Calu3 (cell line): ENCODE data around the gene DUSP16. TPM values are rescaled to one million over a fixed set of nuclear protein-coding genes. Genes with fewer than 3 reads are reported as not detected.
"Not testable (repeated sequence)": the region's sequence is repeated elsewhere in the genome, so short reads cannot be mapped to it uniquely, and the experiment has no call there.

Experiments used
- BruUV-seq: library from RNA; stranded (reverse); fragments of 400-500 nt; replicated peaks from 2 replicates; lab custom pipeline; 2021; lab: Mats Ljungman, UMichigan
- CTCF ChIA-PET: fragments of 300-600 bp; sonication (Branson Sonifier 250); formaldehyde crosslinking; loops from one replicate; lab custom pipeline; 2022; ENCODE audit warnings: antibody characterized with exemption; lab: Charles Lee
- DNase-seq: peaks from one replicate; pipeline ENCODE4 v3.0.0; 2022
- H3K27ac Mint-ChIP-seq: one replicate; pipeline ENCODE4 v1.8.0; 2022; ENCODE audit warnings: mixed read lengths; ENCODE audit not compliant: unreplicated experiment
- H3K27me3 Mint-ChIP-seq: one replicate; pipeline ENCODE4 v1.8.0; 2022; ENCODE audit warnings: mixed read lengths; ENCODE audit not compliant: unreplicated experiment
- H3K36me3 Mint-ChIP-seq: one replicate; pipeline ENCODE4 v1.8.0; 2022; ENCODE audit warnings: mild to moderate bottlenecking, moderate library complexity, mixed read lengths; ENCODE audit not compliant: insufficient read depth, unreplicated experiment
- H3K4me1 Mint-ChIP-seq: one replicate; pipeline ENCODE4 v1.8.0; 2022; ENCODE audit warnings: mild to moderate bottlenecking, low read depth, mixed read lengths; ENCODE audit not compliant: unreplicated experiment
- H3K4me3 Mint-ChIP-seq: one replicate; pipeline ENCODE4 v1.8.0; 2022; ENCODE audit warnings: mild to moderate bottlenecking, low read depth, moderate library complexity, mixed read lengths; ENCODE audit not compliant: unreplicated experiment
- H3K9me3 Mint-ChIP-seq: one replicate; pipeline ENCODE4 v1.8.0; 2022; ENCODE audit warnings: low read depth, mixed read lengths; ENCODE audit not compliant: unreplicated experiment
- intact Hi-C: fragments of 100-400 bp; cut with micrococcal nuclease; formaldehyde crosslinking; loops from one replicate; pipeline ENCODE4 v1.10.0; 2022; ENCODE audit not compliant: unreplicated experiment
- total RNA-seq: library from RNA; stranded (reverse); gene quantifications from 2 replicates; pipeline ENCODE4 v1.2.3, GENCODE V29; 2022
- TF ChIP-seq, protein P1 (sequence below): fragments of 200-600 bp; IDR thresholded peaks from one replicate; pipeline ENCODE4 v1.8.0; 2022; ENCODE audit warnings: antibody characterized with exemption; ENCODE audit not compliant: unreplicated experiment

Gene DUSP16
- total RNA-seq, 1 experiment from 2014 or later: 25.8 TPM

DNA sequence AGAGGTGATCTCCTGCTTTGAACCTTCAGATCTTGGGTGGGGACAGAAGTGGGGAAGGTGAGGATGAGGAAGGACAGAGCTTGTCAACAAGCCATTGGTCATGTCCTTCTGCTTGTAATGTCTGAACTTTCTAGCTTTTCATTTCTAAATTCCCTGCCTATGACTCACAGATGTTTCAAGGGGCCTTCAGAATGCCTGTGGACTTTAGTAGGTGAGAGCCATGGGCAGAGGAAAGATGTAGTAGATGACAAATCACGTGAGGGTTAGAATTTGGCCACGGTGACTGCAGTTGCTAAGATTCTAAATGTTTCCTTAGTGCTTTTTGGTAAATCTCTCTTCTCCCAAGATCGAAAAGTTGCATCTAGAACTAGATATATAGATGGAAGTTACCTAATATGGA is 30.3 kb upstream of the DUSP16 start:
- Mint-ChIP-seq H3K9me3 (peaks cover 3% of the 10 kb centered on the region), H3K36me3 (no peaks in the 10 kb centered on the region), H3K27me3 (peaks cover 15% of the 10 kb centered on the region), H3K4me3 (no peak overlapping the region), H3K27ac (no peak overlapping the region), H3K4me1 (peaks cover 12% of the 10 kb centered on the region)
- BruUV-seq: no TSS peak
- intact Hi-C loops: no loop called here
- CTCF ChIA-PET: interaction anchor here (2.0 kb wide), 1 partner anchor 14 kb away, joined by 9 read pairs; no protein-coding TSS in a partner anchor
- peak; percentile 9 for DNase-seq
- TF ChIP-seq, protein P1, sequence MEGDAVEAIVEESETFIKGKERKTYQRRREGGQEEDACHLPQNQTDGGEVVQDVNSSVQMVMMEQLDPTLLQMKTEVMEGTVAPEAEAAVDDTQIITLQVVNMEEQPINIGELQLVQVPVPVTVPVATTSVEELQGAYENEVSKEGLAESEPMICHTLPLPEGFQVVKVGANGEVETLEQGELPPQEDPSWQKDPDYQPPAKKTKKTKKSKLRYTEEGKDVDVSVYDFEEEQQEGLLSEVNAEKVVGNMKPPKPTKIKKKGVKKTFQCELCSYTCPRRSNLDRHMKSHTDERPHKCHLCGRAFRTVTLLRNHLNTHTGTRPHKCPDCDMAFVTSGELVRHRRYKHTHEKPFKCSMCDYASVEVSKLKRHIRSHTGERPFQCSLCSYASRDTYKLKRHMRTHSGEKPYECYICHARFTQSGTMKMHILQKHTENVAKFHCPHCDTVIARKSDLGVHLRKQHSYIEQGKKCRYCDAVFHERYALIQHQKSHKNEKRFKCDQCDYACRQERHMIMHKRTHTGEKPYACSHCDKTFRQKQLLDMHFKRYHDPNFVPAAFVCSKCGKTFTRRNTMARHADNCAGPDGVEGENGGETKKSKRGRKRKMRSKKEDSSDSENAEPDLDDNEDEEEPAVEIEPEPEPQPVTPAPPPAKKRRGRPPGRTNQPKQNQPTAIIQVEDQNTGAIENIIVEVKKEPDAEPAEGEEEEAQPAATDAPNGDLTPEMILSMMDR: no peak

DNA sequence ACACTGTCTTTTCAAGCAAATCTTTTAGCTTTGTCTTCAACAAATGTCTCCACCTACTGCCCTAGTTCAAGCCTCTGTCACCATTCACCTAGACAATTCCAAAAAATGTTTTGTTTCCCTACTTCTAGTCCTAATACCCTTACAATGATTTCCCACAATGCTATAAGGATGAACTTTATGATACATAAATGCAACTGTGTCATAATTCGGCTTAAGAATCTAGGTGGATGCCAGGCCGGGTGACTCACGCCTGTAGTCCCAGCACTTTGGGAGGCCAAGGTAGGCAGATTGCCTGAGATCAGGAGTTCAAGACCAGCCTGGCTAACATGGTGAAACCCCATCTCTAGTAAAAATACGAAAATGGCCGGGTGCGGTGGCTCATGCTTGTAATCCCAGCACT is 28.3 kb upstream of the DUSP16 start:
- no peak overlapping the region for H3K4me3 Mint-ChIP-seq
- no peak overlapping the region for H3K27ac Mint-ChIP-seq
- DNase-seq: no peak
- H3K9me3 Mint-ChIP-seq: peaks cover 3% of the 10 kb centered on the region
- H3K4me1 Mint-ChIP-seq: peaks cover 25% of the 10 kb centered on the region
- CTCF ChIA-PET: no interaction called here
- H3K27me3 Mint-ChIP-seq: peaks cover 15% of the 10 kb centered on the region
- TF ChIP-seq, protein P1: no peak
- BruUV-seq: no TSS peak
- intact Hi-C loops: no loop called here
- H3K36me3 Mint-ChIP-seq: peaks cover 5% of the 10 kb centered on the region

- BruUV-seq, CTCF ChIA-PET, H3K4me3 Mint-ChIP-seq, DNase-seq, intact Hi-C loops, H3K36me3 Mint-ChIP-seq, H3K27ac Mint-ChIP-seq, H3K9me3 Mint-ChIP-seq: not testable (repeated sequence)
- Mint-ChIP-seq H3K27me3 (peaks cover 15% of the 10 kb centered on the region), H3K4me1 (peaks cover 49% of the 10 kb centered on the region)
Measured at GRCh38 chr12:12588436-12588835, 25.8 kb upstream of the DUSP16 start.

DNA sequence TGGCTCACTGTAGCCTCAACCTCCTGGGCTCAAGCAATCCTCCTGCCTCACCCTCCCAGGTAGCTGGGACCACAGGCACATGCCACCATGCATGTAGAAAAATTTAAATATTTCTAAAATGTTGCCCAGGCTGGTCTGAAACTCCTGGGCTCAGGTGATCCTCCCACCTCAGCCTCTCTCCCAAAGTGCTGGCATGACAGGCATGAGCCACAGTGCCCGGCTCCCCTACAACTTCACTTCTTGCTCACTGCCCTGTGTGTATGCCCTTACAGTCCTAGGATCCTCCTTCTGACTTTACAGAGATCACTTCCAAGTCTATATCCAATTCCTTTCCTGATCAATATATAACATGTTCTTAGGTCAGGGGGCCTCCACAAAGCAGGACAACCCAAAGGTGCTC is 25.2 kb upstream of the DUSP16 start:
- intact Hi-C loops: no loop called here
- Mint-ChIP-seq H3K9me3 (peaks cover 3% of the 10 kb centered on the region), H3K36me3 (peaks cover 5% of the 10 kb centered on the region), H3K4me3 (no peak overlapping the region), H3K27me3 (peaks cover 15% of the 10 kb centered on the region), H3K4me1 (peaks cover 49% of the 10 kb centered on the region), H3K27ac (no peak overlapping the region)
- CTCF ChIA-PET: interaction anchor here (0.6 kb wide), 1 partner anchor 346 kb away, joined by 3 read pairs; no protein-coding TSS in a partner anchor
- TF ChIP-seq, protein P1: no peak
- no peak for DNase-seq
- no TSS peak for BruUV-seq

DNA sequence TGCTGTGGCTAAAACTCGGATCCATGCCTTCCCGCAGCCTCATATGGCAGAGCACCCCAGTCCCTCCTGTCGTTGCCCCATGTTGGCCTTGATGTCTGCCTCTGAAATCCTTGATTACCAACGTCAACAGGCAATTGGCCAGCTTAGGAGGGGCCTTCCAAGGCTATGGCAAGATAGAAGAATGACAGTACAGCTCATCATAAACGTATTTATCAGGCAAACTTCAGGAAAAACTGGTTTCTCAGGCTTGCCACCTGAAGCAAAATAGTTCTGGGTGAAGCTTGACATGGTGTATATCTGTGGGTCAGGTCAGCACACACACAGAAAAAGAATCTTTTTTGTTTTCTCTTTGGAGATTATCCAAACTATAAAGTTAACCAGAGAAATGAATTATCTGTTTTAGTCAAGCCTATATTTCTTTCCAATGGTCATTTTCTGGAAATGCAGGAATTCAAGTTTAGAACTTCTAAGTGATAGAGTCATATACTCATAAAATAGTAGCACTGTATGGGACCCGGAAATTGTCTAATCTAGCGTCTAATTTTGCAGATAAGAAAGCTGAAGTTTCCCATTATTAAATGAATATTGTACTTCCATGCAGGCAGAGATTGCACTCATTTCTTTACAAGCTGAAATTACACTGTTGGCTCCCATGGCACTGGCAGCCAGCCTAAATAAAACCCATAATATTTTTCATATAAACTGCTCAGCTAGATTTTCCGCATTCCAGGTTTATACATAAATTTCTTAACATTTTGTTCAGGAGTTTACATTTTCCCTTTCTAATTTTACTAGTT is 24.4 kb upstream of the DUSP16 start:
- CTCF ChIA-PET: interaction anchor here (0.6 to 1.2 kb wide), 5 partner anchors 11 to 345 kb away, joined by 3 read pairs; partner anchors contain the start of gene CREBL2
- H3K4me3 Mint-ChIP-seq: no peak overlapping the region

More for the DNA sequence above, 24.4 kb upstream of the DUSP16 start:
- BruUV-seq: no TSS peak
- Mint-ChIP-seq H3K27ac (no peak overlapping the region), H3K27me3 (peaks cover 15% of the 10 kb centered on the region), H3K4me1 (peaks cover 45% of the 10 kb centered on the region), H3K36me3 (peaks cover 5% of the 10 kb centered on the region), H3K9me3 (peaks cover 3% of the 10 kb centered on the region)
- intact Hi-C loops: no loop called here
- TF ChIP-seq, protein P1: no peak
- DNase-seq: no peak
